MCF 10A (cell line): ENCODE results near the gene CLEC1A. TPM values are rescaled to one million over a fixed set of nuclear protein-coding genes. Genes with fewer than 3 reads are reported as not detected.

Experiments
- BruUV-seq: library from RNA; stranded (reverse); fragments of 400-500 nt; replicated peaks from 2 replicates; lab custom pipeline; 2021; lab: Mats Ljungman, UMichigan
- CTCF ChIA-PET: fragments of 300-600 bp; sonication (Branson Sonifier 250); formaldehyde crosslinking; extraction: SDS; loops from one replicate; lab custom pipeline; 2021; ENCODE audit warnings: antibody characterized with exemption, inconsistent platforms; lab: Yijun Ruan, JAX
- POLR2A ChIA-PET: fragments of 300-600, 350-650 bp; sonication (Branson Sonifier 250); formaldehyde crosslinking; extraction: SDS; loops from one replicate; lab custom pipeline; 2020; ENCODE audit warnings: antibody characterized with exemption, inconsistent platforms; lab: Yijun Ruan, JAX
- DNase-seq: peaks from one replicate; pipeline ENCODE4 v3.0.0-alpha.2; 2018; ENCODE audit not compliant: unreplicated experiment
- H3K27ac Mint-ChIP-seq: one replicate; pipeline ENCODE4 v1.8.0; 2022; ENCODE audit warnings: mild to moderate bottlenecking, low read depth, mixed read lengths; ENCODE audit not compliant: unreplicated experiment
- H3K27me3 Mint-ChIP-seq: one replicate; pipeline ENCODE4 v1.8.0; 2022; ENCODE audit warnings: mixed read lengths; ENCODE audit not compliant: insufficient read depth, unreplicated experiment
- H3K36me3 Mint-ChIP-seq: one replicate; pipeline ENCODE4 v1.8.0; 2022; ENCODE audit warnings: mild to moderate bottlenecking, moderate library complexity, mixed read lengths; ENCODE audit not compliant: insufficient read depth, unreplicated experiment
- H3K4me1 Mint-ChIP-seq: one replicate; pipeline ENCODE4 v1.8.0; 2022; ENCODE audit warnings: mixed read lengths; ENCODE audit not compliant: insufficient read depth, unreplicated experiment
- H3K4me3 Mint-ChIP-seq: one replicate; pipeline ENCODE4 v1.8.0; 2022; ENCODE audit warnings: mild to moderate bottlenecking, moderate library complexity, mixed read lengths; ENCODE audit not compliant: unreplicated experiment
- H3K9me3 Mint-ChIP-seq: one replicate; pipeline ENCODE4 v1.8.0; 2022; ENCODE audit warnings: mixed read lengths; ENCODE audit not compliant: unreplicated experiment
- CTCF ChIP-seq: fragments of 200-600 bp; IDR thresholded peaks from one replicate; pipeline ENCODE4 v1.8.0; 2022; ENCODE audit warnings: antibody characterized with exemption, mild to moderate bottlenecking; ENCODE audit not compliant: unreplicated experiment
- intact Hi-C: fragments of 100-400 bp; cut with micrococcal nuclease; formaldehyde crosslinking; loops from 2 replicates; pipeline ENCODE4 v1.14.1; 2022
- total RNA-seq: library from RNA; stranded (reverse); gene quantifications from 2 replicates; pipeline ENCODE4 v1.2.3, GENCODE V29; 2022

Gene CLEC1A
- total RNA-seq, 1 experiment from 2014 or later: not detected

GRCh38 chr12:10088955-10089900 lies 9.6 kb downstream of the CLEC1A start:
- POLR2A ChIA-PET: no interaction called here
- Mint-ChIP-seq H3K27me3 (no peaks in the 10 kb centered on the region), H3K4me1 (no peaks in the 10 kb centered on the region), H3K4me3 (no peak overlapping the region), H3K9me3 (no peaks in the 10 kb centered on the region), H3K36me3 (no peaks in the 10 kb centered on the region), H3K27ac (no peak overlapping the region)
- BruUV-seq: no TSS peak
- CTCF ChIA-PET: interaction anchor here (1.1 kb wide), 1 partner anchor 55 kb away, joined by 4 read pairs; no protein-coding TSS in a partner anchor
- intact Hi-C loops: no loop called here
- no peak for TF ChIP-seq CTCF
- no peak for DNase-seq

DNA sequence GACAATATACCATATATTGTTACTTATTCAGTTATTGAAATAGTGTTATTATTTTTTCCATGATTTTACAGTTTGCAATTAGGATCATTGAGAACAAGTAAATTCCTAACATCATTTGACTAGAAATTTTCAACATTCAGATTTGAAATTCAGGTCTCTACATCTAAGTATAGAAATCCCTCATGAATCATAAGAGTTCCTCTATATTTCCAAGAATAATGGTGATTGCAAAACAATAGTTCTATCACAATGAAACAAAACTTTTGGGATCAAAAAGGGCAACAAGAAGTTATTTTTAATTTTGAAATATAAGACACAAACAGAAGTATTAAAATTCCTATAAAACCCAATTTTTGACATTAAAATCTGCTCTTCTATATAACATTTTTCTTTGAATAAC lies 10.8 kb downstream of the CLEC1A start:
- no TSS peak for BruUV-seq
- POLR2A ChIA-PET: no interaction called here
- no peak for TF ChIP-seq CTCF
- no peak overlapping the region for H3K4me3 Mint-ChIP-seq
- intact Hi-C loops: no loop called here
- CTCF ChIA-PET: no interaction called here
- H3K27me3 Mint-ChIP-seq: no peaks in the 10 kb centered on the region
- H3K36me3 Mint-ChIP-seq: no peaks in the 10 kb centered on the region
- no peaks in the 10 kb centered on the region for H3K9me3 Mint-ChIP-seq
- no peaks in the 10 kb centered on the region for H3K4me1 Mint-ChIP-seq
- H3K27ac Mint-ChIP-seq: no peak overlapping the region
- no peak for DNase-seq

DNA sequence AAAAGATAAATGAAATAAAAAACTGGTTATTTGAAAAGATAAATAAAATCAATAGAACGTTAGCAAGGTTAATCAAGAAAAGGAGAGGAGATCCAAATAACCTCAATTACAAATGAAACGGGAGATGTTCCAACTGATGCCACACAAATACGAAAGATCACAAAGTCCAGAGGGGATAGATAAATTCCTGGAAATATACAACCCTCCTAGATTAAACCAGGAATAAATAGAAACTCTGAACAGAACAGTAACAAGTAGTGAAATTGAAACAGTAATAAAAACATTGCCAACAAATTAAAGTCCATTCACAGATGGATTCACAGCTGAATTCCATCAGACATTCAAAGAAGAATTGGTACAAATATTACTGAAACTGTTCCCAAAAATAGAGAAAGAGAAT lies 12.4 kb downstream of the CLEC1A start:
- Mint-ChIP-seq H3K9me3 (no peaks in the 10 kb centered on the region), H3K36me3 (no peaks in the 10 kb centered on the region), H3K4me3 (no peak overlapping the region), H3K4me1 (peaks cover 6% of the 10 kb centered on the region), H3K27ac (no peak overlapping the region), H3K27me3 (no peaks in the 10 kb centered on the region)
- ChIA-PET POLR2A (no interaction called here), CTCF (no interaction called here)
- no peak for TF ChIP-seq CTCF
- intact Hi-C loops: no loop called here
- no TSS peak for BruUV-seq
- DNase-seq: no peak

GRCh38 chr12:10084733-10085132 lies 14.1 kb downstream of the CLEC1A start:
- ChIA-PET CTCF (interaction anchor here (0.6 to 0.7 kb wide), 2 partner anchors 14 to 33 kb away, joined by 3 read pairs; no protein-coding TSS in a partner anchor), POLR2A (no interaction called here)
- Mint-ChIP-seq H3K4me1 (peaks cover 6% of the 10 kb centered on the region), H3K27me3 (no peaks in the 10 kb centered on the region), H3K36me3 (no peaks in the 10 kb centered on the region), H3K9me3 (no peaks in the 10 kb centered on the region), H3K4me3 (no peak overlapping the region), H3K27ac (no peak overlapping the region)
- intact Hi-C loops: no loop called here
- TF ChIP-seq CTCF: no peak
- no peak for DNase-seq
- BruUV-seq: no TSS peak
